OCI-LY7 (cell line): Measurements from ENCODE around the gene CCR7. TPM values are rescaled to one million over a fixed set of nuclear protein-coding genes. Genes with fewer than 3 reads are reported as not detected.

Experiments used
- BruUV-seq: library from RNA; stranded (reverse); fragments of 400-500 nt; replicated peaks from 2 replicates; lab custom pipeline; 2021; lab: Mats Ljungman, UMichigan
- CTCF ChIA-PET: fragments of 300-600 bp; sonication (Branson Sonifier 250); formaldehyde crosslinking; loops from one replicate; lab custom pipeline; 2022; ENCODE audit warnings: antibody characterized with exemption; ENCODE audit not compliant: unreplicated experiment; lab: Charles Lee
- POLR2A ChIA-PET: fragments of 300-600 bp; sonication (Branson Sonifier 250); formaldehyde crosslinking; loops from one replicate; lab custom pipeline; 2022; ENCODE audit warnings: antibody characterized with exemption; lab: Charles Lee
- DNase-seq: peaks from one replicate; pipeline ENCODE4 v3.0.0-alpha.2; 2015; ENCODE audit warnings: low spot score
- H2AFZ ChIP-seq: fragments of 200-600 bp; sonication (generic), shearing (Covaris generic); 2 replicates; pipeline ENCODE4 v1.6.1; 2014; ENCODE audit warnings: mild to moderate bottlenecking, antibody characterized with exemption, low read length, moderate library complexity
- H3K27ac ChIP-seq: fragments of 200-600 bp; sonication (generic); 2 replicates; pipeline ENCODE4 v1.5.1; 2014; ENCODE audit warnings: mixed run types, low read depth, mild to moderate bottlenecking, moderate library complexity, low read length, inconsistent platforms; ENCODE audit not compliant: poor library complexity, severe bottlenecking
- H3K36me3 ChIP-seq: fragments of 200-600 bp; sonication (generic); 2 replicates; pipeline ENCODE4 v1.6.1; 2014; ENCODE audit warnings: mild to moderate bottlenecking, antibody characterized with exemption, low read length, moderate library complexity, mixed read lengths; ENCODE audit not compliant: insufficient read depth
- H3K4me1 ChIP-seq: fragments of 200-600 bp; sonication (generic); 2 replicates; pipeline ENCODE4 v1.5.1; 2014; ENCODE audit warnings: mild to moderate bottlenecking, low read length; ENCODE audit not compliant: insufficient read depth, poor library complexity, severe bottlenecking
- H3K4me2 ChIP-seq: fragments of 200-600 bp; sonication (generic); 2 replicates; pipeline ENCODE4 v1.6.1; 2014; ENCODE audit warnings: mild to moderate bottlenecking, low read length
- H3K4me3 ChIP-seq: fragments of 200-600 bp; sonication (generic); 2 replicates; pipeline ENCODE4 v1.5.1; 2014; ENCODE audit warnings: mild to moderate bottlenecking, low read depth, low read length; ENCODE audit not compliant: poor library complexity, severe bottlenecking
- H3K79me2 ChIP-seq: fragments of 200-600 bp; sonication (generic); 2 replicates; pipeline ENCODE4 v1.6.1; 2016; ENCODE audit warnings: low read depth, mild to moderate bottlenecking, low read length, moderate library complexity, mixed read lengths; ENCODE audit not compliant: insufficient read depth
- H3K9me2 ChIP-seq: fragments of 200-600 bp; sonication (generic); 2 replicates; pipeline ENCODE4 v1.6.1; 2016; ENCODE audit warnings: mild to moderate bottlenecking, low read length, mixed read lengths; ENCODE audit not compliant: insufficient read depth
- H3K9me3 ChIP-seq: fragments of 200-600 bp; sonication (generic); 2 replicates; pipeline ENCODE4 v1.6.1; 2014; ENCODE audit warnings: mild to moderate bottlenecking, mixed run types, low read length, mixed read lengths
- H4K20me1 ChIP-seq: fragments of 200-600 bp; sonication (generic); 2 replicates; pipeline ENCODE4 v1.6.1; 2014; ENCODE audit warnings: mild to moderate bottlenecking, antibody characterized with exemption, low read length, moderate library complexity, mixed read lengths; ENCODE audit not compliant: insufficient read depth
- CTCF ChIP-seq: fragments of 200-600 bp; sonication (generic); conservative IDR thresholded peaks from 2 replicates; pipeline ENCODE4 v1.5.1; 2014; ENCODE audit warnings: mild to moderate bottlenecking, antibody characterized with exemption, low read length, moderate library complexity, mixed read lengths
- EZH2phosphoT487 ChIP-seq: fragments of 200-600 bp; sonication (generic); IDR thresholded peaks from 2 replicates; pipeline ENCODE4 v1.6.1; 2018; ENCODE audit warnings: low read depth, borderline replicate concordance, mild to moderate bottlenecking, mixed run types, antibody characterized with exemption, low read length, moderate library complexity, mixed read lengths
- intact Hi-C: fragments of 100-400 bp; cut with micrococcal nuclease; formaldehyde crosslinking; loops from one replicate; pipeline ENCODE4 v1.10.0; 2022; ENCODE audit not compliant: unreplicated experiment
- total RNA-seq, 2 experiments: library from RNA; depleted of rRNA in 1 of 2; stranded (reverse); fragments of >200 nt in 1 of 2; shearing (Covaris generic) in 1 of 2; gene quantifications; 2 replicates each; pipeline ENCODE4 v1.2.3, GENCODE V29; 2014 to 2022

Gene CCR7
- total RNA-seq, 2 experiments from 2014 or later = 0.48 to 2.3 TPM

DNA sequence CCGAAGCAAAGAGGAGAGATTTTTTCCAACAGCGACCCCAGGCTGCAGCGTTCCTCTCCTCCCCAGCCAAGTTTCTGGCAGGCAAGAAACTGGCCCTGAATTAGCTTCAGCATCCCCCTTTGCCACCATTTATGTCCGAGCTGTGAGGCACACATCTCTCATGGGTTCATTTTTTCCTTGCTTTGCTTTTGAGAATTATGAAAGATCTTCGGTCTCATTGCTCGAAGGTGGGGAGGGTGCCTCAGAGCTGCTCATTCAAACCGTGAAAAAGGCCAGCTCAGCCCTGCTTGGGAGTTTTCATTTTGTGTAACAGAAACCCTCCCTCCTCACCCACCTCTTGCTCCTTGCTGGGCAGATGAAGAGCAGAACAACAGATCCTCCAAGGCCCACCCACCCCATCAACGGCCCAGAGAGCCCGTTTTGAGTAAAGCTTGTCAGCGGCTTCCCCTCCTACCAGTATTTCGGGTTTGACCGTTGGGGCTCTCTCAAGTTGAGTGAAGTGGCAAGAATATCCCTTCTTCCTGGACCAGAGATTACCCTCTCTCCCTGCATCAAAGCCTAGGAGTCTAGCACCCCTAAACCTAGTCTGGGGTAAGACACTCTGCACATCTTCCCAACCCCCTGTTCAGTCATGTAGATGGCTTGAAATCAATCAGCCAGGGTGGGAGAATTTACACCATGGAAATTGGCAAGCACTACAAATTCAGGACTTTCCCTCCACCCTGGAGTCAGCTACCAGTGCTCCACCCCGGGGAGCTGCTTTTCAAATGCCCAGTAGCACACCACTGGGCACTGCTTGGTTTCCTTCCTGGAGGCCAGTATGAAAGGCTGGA, 1.8 kb downstream of the CCR7 start:
- intact Hi-C loops = no loop called here
- TF ChIP-seq CTCF = peak; percentile 65
- TF ChIP-seq EZH2phosphoT487 = no peak
- Histone ChIP-seq H3K4me2 (peak overlapping the region; percentile 10; the same call in 1 of the 2 replicates), H3K9me3 (peaks cover 10% of the 10 kb centered on the region; the same call in 1 of the 2 replicates), H3K79me2 (no peaks in the 10 kb centered on the region), H3K9me2 (no peaks in the 10 kb centered on the region), H3K4me3 (no peak overlapping the region), H3K27ac (no peak overlapping the region), H3K36me3 (no peaks in the 10 kb centered on the region), H4K20me1 (no peaks in the 10 kb centered on the region), H2AFZ (no peak overlapping the region), H3K4me1 (peaks cover 58% of the 10 kb centered on the region)
- no peak for DNase-seq
- CTCF ChIA-PET = no interaction called here
- POLR2A ChIA-PET = no interaction called here
- BruUV-seq = no TSS peak

DNA sequence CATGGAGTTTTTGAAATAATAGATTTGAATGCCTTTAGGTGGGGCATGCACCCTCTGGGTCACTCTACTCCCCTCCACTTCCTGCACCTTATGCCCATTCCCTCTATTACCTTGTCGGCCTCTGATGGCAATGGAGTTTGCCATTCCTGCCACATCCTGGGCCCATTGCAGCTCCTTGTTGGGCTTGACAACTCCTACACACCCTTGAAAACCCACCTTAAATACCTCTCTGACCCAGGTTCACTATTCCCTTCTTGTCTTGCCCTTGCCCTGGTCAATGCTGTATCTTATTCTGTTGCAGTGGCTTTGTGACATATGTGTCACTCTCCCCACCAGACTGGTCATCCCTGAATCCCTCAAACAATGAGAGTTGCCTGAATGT, 2.4 kb downstream of the CCR7 start:
- Histone ChIP-seq H3K27ac (no peak overlapping the region), H4K20me1 (no peaks in the 10 kb centered on the region), H3K4me1 (peaks cover 58% of the 10 kb centered on the region), H3K4me2 (no peak overlapping the region), H3K4me3 (no peak overlapping the region), H3K9me3 (peaks cover 8% of the 10 kb centered on the region; the same call in 1 of the 2 replicates), H3K9me2 (no peaks in the 10 kb centered on the region), H3K79me2 (no peaks in the 10 kb centered on the region), H2AFZ (no peak overlapping the region), H3K36me3 (no peaks in the 10 kb centered on the region)
- no peak for TF ChIP-seq CTCF
- TF ChIP-seq EZH2phosphoT487 = no peak
- no peak for DNase-seq
- ChIA-PET POLR2A (interaction anchor here (1.1 kb wide), 1 partner anchor 25 kb away, joined by 3 read pairs; no protein-coding TSS in a partner anchor), CTCF (no interaction called here)
- BruUV-seq = no TSS peak
- intact Hi-C loops = no loop called here
